K562 (cell line): ENCODE data around the gene ZCCHC24. TPM values are rescaled to one million over a fixed set of nuclear protein-coding genes. Genes with fewer than 3 reads are reported as not detected.

ENCODE experiments used
- ATAC-seq: fragments of 200-7000 bp; cut with Tn5 transposase; 3 replicates; pipeline ENCODE4 v1.9.1; 2020; ENCODE audit warnings: moderate library complexity
- BruUV-seq: library from RNA; stranded (reverse); fragments of 400-500 nt; replicated peaks from 2 replicates; lab custom pipeline; 2021; lab: Mats Ljungman, UMichigan
- CTCF ChIA-PET: fragments of 300-600 bp; formaldehyde crosslinking; extraction: SDS; loops from one replicate; lab custom pipeline; 2021; ENCODE audit warnings: low intra/inter-chr PET ratio; lab: Yijun Ruan, JAX
- POLR2A ChIA-PET: fragments of 300-600, 350-650 bp; sonication (Branson Sonifier 250); formaldehyde crosslinking; extraction: SDS; loops from one replicate; lab custom pipeline; 2021; ENCODE audit warnings: antibody characterized with exemption, inconsistent platforms; lab: Yijun Ruan, JAX
- DNase-seq, 4 experiments: peaks; one replicate each; pipeline versions ENCODE4 v3.0.0 to v3.0.0-alpha.2; 2011 to 2018; ENCODE audit warnings: low spot score in 3 of 4, mixed read lengths in 3 of 4; ENCODE audit errors: extremely low read depth in 1 of 4
- FAIRE-seq: peaks from 2 replicates; lab custom pipeline; 2011; peaks lifted over from hg19 to GRCh38; lab: Jason Lieb, UNC
- H2AFZ ChIP-seq: 2 replicates; pipeline ENCODE4 v1.6.0; 2011; ENCODE audit warnings: low read depth, low read length, control low read depth, inconsistent platforms
- H3K27ac ChIP-seq: fragments of 200-600 bp; 3 replicates; pipeline ENCODE4 v1.8.0; 2011; ENCODE audit warnings: low read depth, mild to moderate bottlenecking, control low read depth, inconsistent platforms, low read length, moderate library complexity, mixed read lengths; ENCODE audit errors: extremely low read depth
- H3K27me3 ChIP-seq, 2 experiments: fragments of 300-600 bp in 1 of 2; 2 replicates in 1 of 2; 3 replicates in 1 of 2; pipeline versions ENCODE4 v1.6.0 to v1.8.0; 2011; ENCODE audit warnings: inconsistent platforms in 2 of 2, low read length in 2 of 2, mild to moderate bottlenecking in 1 of 2, mixed read lengths in 1 of 2, moderate library complexity in 1 of 2; ENCODE audit not compliant: control insufficient read depth in 2 of 2, insufficient read depth in 2 of 2
- H3K36me3 ChIP-seq: fragments of 300-600 bp; 3 replicates; pipeline ENCODE4 v1.8.0; 2011; ENCODE audit warnings: mild to moderate bottlenecking, low read length, inconsistent platforms; ENCODE audit not compliant: control insufficient read depth, insufficient read depth
- H3K4me1 ChIP-seq, 2 experiments: fragments of 200-600 bp in 1 of 2; replicated peaks in 1 of 2; 2 replicates in 1 of 2; 3 replicates in 1 of 2; pipeline versions ENCODE4 v1.5.1 to v1.8.0; 2011; ENCODE audit warnings: inconsistent platforms in 2 of 2, low read length in 2 of 2, mild to moderate bottlenecking in 1 of 2, mixed read lengths in 1 of 2, moderate library complexity in 1 of 2; ENCODE audit not compliant: control insufficient read depth in 2 of 2, insufficient read depth in 2 of 2
- H3K4me2 ChIP-seq: 2 replicates; pipeline ENCODE4 v1.6.1; 2011; ENCODE audit warnings: low read length, control low read depth, inconsistent platforms, mixed read lengths; ENCODE audit not compliant: insufficient read depth
- H3K4me3 ChIP-seq: fragments of 200-600 bp; sonication (generic), shearing (Covaris generic); 2 replicates; pipeline ENCODE4 v1.5.1; 2016; ENCODE audit warnings: control low read depth, inconsistent platforms
- H3K79me2 ChIP-seq: fragments of 200-600 bp; 3 replicates; pipeline ENCODE4 v1.8.0; 2011; ENCODE audit warnings: low read length, inconsistent platforms; ENCODE audit not compliant: control insufficient read depth, insufficient read depth
- H3K9ac ChIP-seq, 2 experiments: 2 replicates each; pipeline versions ENCODE4 v1.6.0 to v1.6.1; 2011; ENCODE audit warnings: low read depth in 2 of 2, low read length in 2 of 2, control low read depth in 1 of 2, inconsistent platforms in 1 of 2, mild to moderate bottlenecking in 1 of 2, mixed read lengths in 1 of 2; ENCODE audit not compliant: insufficient read depth in 1 of 2
- H3K9me1 ChIP-seq: one replicate; pipeline ENCODE4 v1.6.0; 2011; ENCODE audit warnings: inconsistent platforms, mild to moderate bottlenecking, low read length, moderate library complexity; ENCODE audit not compliant: control insufficient read depth, insufficient read depth
- H3K9me3 ChIP-seq: replicated peaks from 2 replicates; pipeline ENCODE4 v1.5.1; 2011; ENCODE audit warnings: low read depth, low read length, inconsistent platforms; ENCODE audit not compliant: control insufficient read depth, insufficient read depth
- H4K20me1 ChIP-seq: replicated peaks from 2 replicates; pipeline ENCODE4 v1.6.1; 2011; ENCODE audit warnings: low read length, inconsistent platforms, mixed read lengths; ENCODE audit not compliant: control insufficient read depth, insufficient read depth
- BRF2 ChIP-seq: IDR thresholded peaks from 3 replicates; pipeline ENCODE4 v1.6.1; 2011; ENCODE audit warnings: borderline replicate concordance, mild to moderate bottlenecking; ENCODE audit not compliant: insufficient read length, insufficient read depth
- CBFA2T2 ChIP-seq: fragments of 450-650 bp; conservative IDR thresholded peaks from 2 replicates; pipeline ENCODE4 v1.6.1; 2017; ENCODE audit warnings: mild to moderate bottlenecking
- E4F1 ChIP-seq: fragments of 250-450 bp; sonication (Bioruptor Pico); IDR thresholded peaks from 2 replicates; pipeline ENCODE4 v1.5.0; 2021; ENCODE audit warnings: mild to moderate bottlenecking, borderline replicate concordance
- FOXJ3 ChIP-seq: sonication (generic); formaldehyde crosslinking; IDR thresholded peaks from 2 replicates; pipeline ENCODE4 v1.4.0; 2020; ENCODE audit warnings: mild to moderate bottlenecking, missing genetic modification reagents
- GATAD2B ChIP-seq: fragments of 450-650 bp; IDR thresholded peaks from 2 replicates; pipeline ENCODE4 v1.6.1; 2017; ENCODE audit warnings: mild to moderate bottlenecking, borderline replicate concordance
- HDAC3 ChIP-seq: fragments of 450-650 bp; IDR thresholded peaks from 2 replicates; pipeline ENCODE4 v1.6.1; 2018; ENCODE audit warnings: borderline replicate concordance, mild to moderate bottlenecking, moderate library complexity; ENCODE audit not compliant: partially characterized antibody
- MAZ ChIP-seq, 2 experiments: fragments of 450-650 bp in 1 of 2; sonication (generic) in 1 of 2; formaldehyde crosslinking; IDR thresholded peaks in 1 of 2; conservative IDR thresholded peaks in 1 of 2; 2 replicates each; pipeline versions ENCODE4 v1.4.0 to v1.5.0; 2020; ENCODE audit warnings: mild to moderate bottlenecking in 1 of 2, missing genetic modification reagents in 1 of 2
- MTA3 ChIP-seq: fragments of 450-650 bp; formaldehyde crosslinking; IDR thresholded peaks from 2 replicates; pipeline ENCODE4 v1.6.1; 2017; ENCODE audit warnings: mild to moderate bottlenecking, borderline replicate concordance
- SIN3A ChIP-seq, 2 experiments: fragments of 150-350 bp in 1 of 2; IDR thresholded peaks; 2 replicates each; pipeline ENCODE4 v1.6.1; 2011 to 2016; ENCODE audit warnings: borderline replicate concordance in 2 of 2, low read depth in 2 of 2, low read length in 2 of 2, mild to moderate bottlenecking in 2 of 2, moderate library complexity in 2 of 2; ENCODE audit not compliant: control insufficient read depth in 1 of 2
- SIRT6 ChIP-seq: IDR thresholded peaks from one replicate; pipeline ENCODE4 v1.6.1; 2012; ENCODE audit warnings: low read depth, mild to moderate bottlenecking, control low read depth, inconsistent platforms, low read length, moderate library complexity
- VEZF1 ChIP-seq: fragments of 200-800 bp; sonication (Bioruptor generic); IDR thresholded peaks from 2 replicates; pipeline ENCODE4 v1.6.1; 2017; ENCODE audit warnings: missing genetic modification characterization, missing compliant biosample characterization
- ZNF444 ChIP-seq: fragments of 250-450 bp; sonication (Bioruptor Pico); IDR thresholded peaks from 2 replicates; pipeline ENCODE4 v1.4.0; 2020; ENCODE audit warnings: mild to moderate bottlenecking, moderate library complexity
- ZNF589 ChIP-seq: fragments of 200-800 bp; sonication (Bioruptor generic); IDR thresholded peaks from 2 replicates; pipeline ENCODE4 v1.6.1; 2016; ENCODE audit warnings: low read depth, missing genetic modification characterization, missing compliant biosample characterization
- WGBS: fragments of 100-300 bp; shearing (Covaris generic); methylation state at CpG from one replicate; pipeline ENCODE4 v1.1.6; 2016; ENCODE audit warnings: low coverage, mixed read lengths; ENCODE audit not compliant: insufficient coverage; ENCODE audit errors: missing lambda C conversion rate; 5-methylcytosine and 5-hydroxymethylcytosine counted together
- in situ Hi-C: fragments of 300-500 bp; cut with MboI; formaldehyde crosslinking; loops from 4 replicates; pipeline ENCODE4 v1.15.0; 2018; ENCODE audit warnings: inconsistent platforms, mixed read lengths
- intact Hi-C: fragments of 100-400 bp; cut with micrococcal nuclease; formaldehyde crosslinking; loops from 2 replicates; pipeline ENCODE4 v1.14.2; 2022
- polyA plus RNA-seq, 8 experiments: library from polyadenylated mRNA; depleted of rRNA in 4 of 8; stranded (reverse) in 5 of 8; unstranded in 3 of 8; fragments of >200 nt; fragmentation: Nextera tagmentation in 2 of 8; fragmentation: Illumina TruSeq in 1 of 8; extraction: Ambion mirVana in 2 of 8; extraction: Trizol in 1 of 8; gene quantifications; 2 replicates each; pipeline versions ENCODE4 v1.2.1 to v1.2.3, GENCODE V29; 2011 to 2014; ENCODE audit warnings: inconsistent platforms in 1 of 8, missing spikeins in 1 of 8
- total RNA-seq, 7 experiments: library from RNA; depleted of rRNA in 6 of 7; stranded (reverse); fragments of >200 nt in 6 of 7; fragmentation: Illumina TruSeq in 2 of 7; extraction: Trizol in 2 of 7; gene quantifications; 2 replicates each; pipeline versions ENCODE4 v1.2.1 to v1.2.3, GENCODE V29; 2011 to 2021; ENCODE audit warnings: low replicate concordance in 1 of 7

The ZCCHC24 gene
- total and polyA plus RNA-seq, 9 of the 15 experiments (the other 6 are each of a cell fraction or from before 2014, with no cell fraction given), result 0.84 to 11.0 (median 4.6) TPM

- FAIRE-seq, result no peak
- Histone ChIP-seq H2AFZ (no peak overlapping the region), H3K4me2 (no peak overlapping the region), H3K36me3 (no peaks in the 10 kb centered on the region), H3K4me3 (no peak overlapping the region), H3K79me2 (no peaks in the 10 kb centered on the region), H3K4me1 (no peaks in the 10 kb centered on the region), H3K9ac (peak overlapping the region in 1 of 2 experiments; percentile 29; a peak in 1 of 4 replicates), H4K20me1 (peaks cover 5% of the 10 kb centered on the region; the same call in 1 of the 2 replicates), H3K9me3 (no peaks in the 10 kb centered on the region), H3K27me3 (peaks cover 3 to 30% of the 10 kb centered on the region in 2 experiments; a peak in 4 of 5 replicates), H3K27ac (no peak overlapping the region), H3K9me1 (no peaks in the 10 kb centered on the region)
- TF ChIP-seq CBFA2T2 (no peak), MAZ (CRISPR knock-in tag; conservative IDR thresholded peaks at IDR 0.05 in 1 of 2, IDR thresholded peaks at IDR 0.05 in 1 of 2) (no peak), E4F1 (CRISPR knock-in tag) (no peak), GATAD2B (no peak), ZNF444 (CRISPR knock-in tag) (no peak), ZNF589 (CRISPR knock-in tag) (no peak), VEZF1 (CRISPR knock-in tag) (no peak), SIN3A (IDR thresholded peaks at IDR 0.05; ENCODE audit: borderline replicate concordance in 2 of 2, control insufficient read depth in 1 of 2, low read depth in 2 of 2, low read length in 2 of 2) (no peak), BRF2 (no peak), SIRT6 (no peak), MTA3 (no peak), FOXJ3 (no peak), HDAC3 (no peak)
- WGBS, result 23% methylated on average over 2 of the region's 2 CpGs
- DNase-seq, result no peak
- intact Hi-C loops, result no loop called here
- ChIA-PET CTCF (no interaction called here), POLR2A (interaction anchor here (0.6 to 3.1 kb wide), 4 partner anchors 8 to 838 kb away, joined by 3 to 16 read pairs (median 6); no protein-coding TSS in a partner anchor)
- BruUV-seq, result no TSS peak
- ATAC-seq, result no peak
- in situ Hi-C loops, result loop anchor here (5.0 kb wide), 1 partner anchor 48 kb away; no protein-coding TSS in a partner anchor
Observed at GRCh38 chr10:79335094-79335469, 110.3 kb downstream of the ZCCHC24 start.
